Measurements from ENCODE around the gene CTNNA1.

DNA sequence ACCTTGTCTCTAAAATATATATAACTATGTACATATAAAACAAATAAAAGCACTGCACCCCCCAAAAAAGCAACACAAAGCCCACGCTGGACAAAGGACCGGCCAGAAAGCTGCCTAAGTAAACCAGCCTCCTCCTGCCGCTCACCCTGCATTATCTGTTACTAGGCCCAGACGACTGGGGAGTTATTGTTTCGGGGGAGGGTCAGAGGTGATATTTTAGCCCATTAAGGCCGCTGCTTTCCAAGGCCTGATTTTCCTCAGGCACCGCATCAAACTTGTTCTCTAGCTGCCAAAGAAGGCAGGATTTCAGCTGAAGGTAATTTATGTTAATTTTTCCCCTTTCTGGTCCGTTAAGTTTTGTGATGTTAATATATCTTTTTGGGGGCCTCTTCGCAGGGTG is 44.0 kb upstream of the CTNNA1 start:
- TF ChIP-seq, protein P1, sequence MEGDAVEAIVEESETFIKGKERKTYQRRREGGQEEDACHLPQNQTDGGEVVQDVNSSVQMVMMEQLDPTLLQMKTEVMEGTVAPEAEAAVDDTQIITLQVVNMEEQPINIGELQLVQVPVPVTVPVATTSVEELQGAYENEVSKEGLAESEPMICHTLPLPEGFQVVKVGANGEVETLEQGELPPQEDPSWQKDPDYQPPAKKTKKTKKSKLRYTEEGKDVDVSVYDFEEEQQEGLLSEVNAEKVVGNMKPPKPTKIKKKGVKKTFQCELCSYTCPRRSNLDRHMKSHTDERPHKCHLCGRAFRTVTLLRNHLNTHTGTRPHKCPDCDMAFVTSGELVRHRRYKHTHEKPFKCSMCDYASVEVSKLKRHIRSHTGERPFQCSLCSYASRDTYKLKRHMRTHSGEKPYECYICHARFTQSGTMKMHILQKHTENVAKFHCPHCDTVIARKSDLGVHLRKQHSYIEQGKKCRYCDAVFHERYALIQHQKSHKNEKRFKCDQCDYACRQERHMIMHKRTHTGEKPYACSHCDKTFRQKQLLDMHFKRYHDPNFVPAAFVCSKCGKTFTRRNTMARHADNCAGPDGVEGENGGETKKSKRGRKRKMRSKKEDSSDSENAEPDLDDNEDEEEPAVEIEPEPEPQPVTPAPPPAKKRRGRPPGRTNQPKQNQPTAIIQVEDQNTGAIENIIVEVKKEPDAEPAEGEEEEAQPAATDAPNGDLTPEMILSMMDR (IDR thresholded peaks at IDR 0.05; ENCODE audit: low read depth, low read length, poor library complexity, severe bottlenecking), result no peak
- no peak for TF ChIP-seq EZH2phosphoT487 (IDR thresholded peaks at IDR 0.05; ENCODE audit: borderline replicate concordance, low read length)
